HAP-1 (cell line): ENCODE data around the gene ARFGEF3.

Experiments
- DNase-seq, 2 experiments: peaks; one replicate each; pipeline ENCODE4 v3.0.0-alpha.2; 2016 to 2020; ENCODE audit warnings: low spot score in 2 of 2
- H3K27me3 ChIP-seq: fragments of 250-450 bp; sonication (Bioruptor Pico); 2 replicates; pipeline ENCODE4 v1.5.1; 2020; ENCODE audit warnings: low read depth, mild to moderate bottlenecking, moderate library complexity
- H3K36me3 ChIP-seq: fragments of 250-450 bp; sonication (Bioruptor Pico); replicated peaks from 2 replicates; pipeline ENCODE4 v1.5.1; 2020; ENCODE audit warnings: mild to moderate bottlenecking
- H3K4me1 ChIP-seq: fragments of 250-450 bp; sonication (Bioruptor Pico); 2 replicates; pipeline ENCODE4 v1.5.1; 2020; ENCODE audit warnings: mild to moderate bottlenecking
- H3K4me3 ChIP-seq: fragments of 250-450 bp; sonication (Bioruptor Pico); 2 replicates; pipeline ENCODE4 v1.5.1; 2020; ENCODE audit warnings: mild to moderate bottlenecking, moderate library complexity
- H3K9me3 ChIP-seq: fragments of 250-450 bp; sonication (Bioruptor Pico); 2 replicates; pipeline ENCODE4 v1.5.1; 2020; ENCODE audit warnings: mild to moderate bottlenecking, moderate library complexity
- in situ Hi-C: fragments of 300-500 bp; cut with MboI; formaldehyde crosslinking; loops from 3 replicates; pipeline ENCODE4 v1.14.3; 2020; ENCODE audit warnings: low sequenced_read_pairs, inconsistent platforms, mixed read lengths

Gene ARFGEF3

DNA sequence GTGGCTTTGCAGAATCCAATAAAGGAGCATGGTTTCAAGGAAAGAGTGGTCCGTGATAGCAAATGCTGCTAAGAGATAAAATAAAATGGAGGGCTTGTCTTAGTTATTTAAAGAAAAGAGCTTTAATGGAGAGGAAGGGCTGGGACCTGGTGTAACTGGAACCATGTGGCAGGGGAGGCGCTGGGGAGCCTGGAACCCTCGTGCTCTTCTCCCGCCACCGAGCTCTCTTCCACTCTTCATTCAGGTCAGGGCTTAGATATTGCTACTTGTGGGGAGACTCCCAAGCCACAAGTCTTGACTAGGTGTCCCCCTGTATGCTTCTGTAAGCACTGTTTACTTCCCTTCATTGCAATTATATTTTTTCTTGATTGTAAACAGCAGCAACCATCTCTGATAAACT lies 15.2 kb upstream of the ARFGEF3 start:
- no peak overlapping the region for H3K4me3 ChIP-seq
- 0 out of 2 replicates have a peak, but pooled peaks cover 3% of the 10 kb centered on the region for H3K27me3 ChIP-seq
- no peaks in the 10 kb centered on the region for H3K4me1 ChIP-seq
- no peaks in the 10 kb centered on the region for H3K36me3 ChIP-seq
- DNase-seq = no peak
- no peaks in the 10 kb centered on the region for H3K9me3 ChIP-seq
- in situ Hi-C loops = no loop called here

GRCh38 chr6:138155443-138155842 lies 6.3 kb upstream of the ARFGEF3 start:
- Histone ChIP-seq H3K36me3 (no peaks in the 10 kb centered on the region), H3K4me3 (no peak overlapping the region), H3K4me1 (no peaks in the 10 kb centered on the region), H3K9me3 (peaks cover 3% of the 10 kb centered on the region; the same call in 1 of the 2 replicates), H3K27me3 (peaks cover 35% of the 10 kb centered on the region)
- in situ Hi-C loops = no loop called here
- no peak for DNase-seq

GRCh38 chr6:138157986-138158638 lies 3.6 kb upstream of the ARFGEF3 start:
- H3K27me3 ChIP-seq = peaks cover 42% of the 10 kb centered on the region
- H3K4me1 ChIP-seq = peaks cover 8% of the 10 kb centered on the region
- in situ Hi-C loops = no loop called here
- peaks cover 2% of the 10 kb centered on the region; the same call in 1 of the 2 replicates for H3K9me3 ChIP-seq
- H3K4me3 ChIP-seq = no peak overlapping the region
- H3K36me3 ChIP-seq = no peaks in the 10 kb centered on the region
- DNase-seq = no peak

DNA sequence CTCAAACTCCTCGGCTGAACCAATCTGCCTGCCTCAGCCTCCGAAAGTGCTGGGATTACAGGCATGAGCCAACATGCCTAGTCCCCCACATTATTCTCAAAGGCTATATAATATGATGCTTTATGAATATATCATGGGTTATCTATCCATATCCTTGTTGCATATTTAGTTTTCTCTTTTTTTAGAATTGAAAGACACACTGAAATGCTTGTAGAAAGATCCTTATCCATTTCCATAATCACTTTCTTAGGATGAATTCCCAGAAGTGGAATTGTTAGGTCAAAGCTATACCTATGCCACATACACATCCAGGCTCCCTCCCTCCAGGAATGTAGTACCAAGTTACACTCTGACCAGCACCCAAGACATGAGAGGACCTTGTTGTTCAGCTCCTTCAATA lies 2.5 kb upstream of the ARFGEF3 start:
- in situ Hi-C loops = no loop called here
- H3K36me3 ChIP-seq = no peaks in the 10 kb centered on the region
- H3K27me3 ChIP-seq = peaks cover 42% of the 10 kb centered on the region
- DNase-seq = no peak
- no peaks in the 10 kb centered on the region for H3K9me3 ChIP-seq
- H3K4me1 ChIP-seq = peaks cover 13% of the 10 kb centered on the region
- no peak overlapping the region for H3K4me3 ChIP-seq

DNA sequence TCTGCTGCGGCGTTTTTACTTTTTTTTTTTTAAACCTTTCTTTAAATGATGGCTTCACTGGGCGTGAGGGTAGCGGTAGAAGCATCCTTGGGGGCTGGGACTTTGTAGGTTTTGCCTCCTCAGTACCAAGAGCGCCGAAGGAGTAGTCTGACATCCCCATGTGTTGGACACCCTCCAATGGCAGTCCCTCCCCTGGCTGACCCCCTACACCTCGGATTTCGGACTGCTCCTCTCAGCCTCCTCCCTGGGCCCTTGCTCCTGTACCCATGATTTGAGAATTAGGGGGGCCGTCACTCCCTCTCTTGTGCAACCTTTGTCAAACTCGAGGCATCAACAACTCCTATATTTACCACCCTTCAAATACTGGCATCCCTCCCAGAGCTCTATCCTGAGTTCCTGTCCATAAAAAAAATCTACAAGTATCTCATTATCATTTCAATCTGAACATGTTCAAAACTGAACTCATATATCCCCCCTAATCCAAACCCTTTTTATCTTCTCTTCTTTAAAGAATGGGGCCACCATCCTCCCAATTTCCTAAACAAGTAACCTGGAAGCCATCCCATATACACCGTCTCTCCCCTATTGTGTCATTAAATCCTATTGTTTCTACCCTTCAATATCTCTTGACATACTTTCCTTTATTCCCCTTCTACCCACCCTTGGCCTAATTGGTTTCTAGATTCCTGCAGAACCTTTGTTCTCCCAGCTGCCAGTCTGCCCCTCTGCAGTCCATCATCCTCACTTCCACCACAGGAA lies 1.2 kb upstream of the ARFGEF3 start:
- H3K27me3 ChIP-seq = peaks cover 37% of the 10 kb centered on the region
- no peaks in the 10 kb centered on the region for H3K36me3 ChIP-seq
- H3K9me3 ChIP-seq = no peaks in the 10 kb centered on the region
- DNase-seq = no peak
- in situ Hi-C loops = no loop called here
- peaks cover 13% of the 10 kb centered on the region for H3K4me1 ChIP-seq
- no peak overlapping the region; the same call in 1 of the 2 replicates for H3K4me3 ChIP-seq

- no peaks in the 10 kb centered on the region for H3K36me3 ChIP-seq
- no peaks in the 10 kb centered on the region for H3K9me3 ChIP-seq
- in situ Hi-C loops = no loop called here
- DNase-seq = no peak
- H3K27me3 ChIP-seq = peaks cover 37% of the 10 kb centered on the region
- peaks cover 13% of the 10 kb centered on the region for H3K4me1 ChIP-seq
- H3K4me3 ChIP-seq = peak overlapping the region; percentile 49
Measured at GRCh38 chr6:138161088-138161337, 726 bp upstream of the ARFGEF3 start.

DNA sequence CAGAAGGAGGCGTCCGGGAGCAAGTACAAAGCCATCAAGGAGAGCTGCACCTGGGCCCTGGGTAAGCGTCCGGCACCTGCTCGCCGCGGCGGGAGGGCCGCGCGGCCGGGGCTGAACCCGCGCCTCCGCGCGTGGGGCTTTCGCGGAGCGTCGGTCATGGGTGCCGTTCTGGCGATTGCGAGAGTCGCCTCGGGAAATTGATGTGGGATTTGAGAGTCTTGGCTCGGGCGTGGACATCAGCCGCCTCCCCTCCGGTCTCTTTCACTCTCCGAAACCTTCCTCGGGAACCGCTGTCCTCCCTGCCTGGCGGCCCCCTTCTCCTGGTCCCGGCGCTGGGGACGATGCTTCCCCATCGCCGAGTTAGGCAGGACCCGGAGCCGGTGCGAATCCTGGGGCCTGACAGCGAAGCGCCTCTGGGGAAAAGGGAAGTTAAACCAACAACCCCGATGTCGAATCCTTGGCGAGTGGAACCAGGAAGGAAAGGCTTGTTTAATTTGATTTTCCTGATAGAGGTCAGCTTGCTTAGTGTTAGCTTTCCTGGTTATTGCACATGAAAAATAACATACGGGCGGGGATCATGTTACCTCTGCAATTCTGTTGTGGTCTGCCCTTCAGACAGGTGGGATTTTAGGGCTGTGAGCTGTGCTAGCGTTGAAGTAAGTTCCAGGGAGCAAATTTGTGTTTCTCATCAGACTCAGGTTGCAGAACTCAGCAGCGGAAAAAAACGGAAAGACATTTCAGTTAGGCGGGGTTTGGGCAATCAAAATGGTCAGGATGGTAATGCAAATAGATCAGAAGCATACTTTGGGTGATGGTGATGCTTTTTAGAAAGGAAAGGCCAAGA lies 594 bp downstream of the ARFGEF3 start:
- peaks cover 25% of the 10 kb centered on the region for H3K27me3 ChIP-seq
- H3K9me3 ChIP-seq = no peaks in the 10 kb centered on the region
- peaks cover 13% of the 10 kb centered on the region for H3K4me1 ChIP-seq
- H3K36me3 ChIP-seq = no peaks in the 10 kb centered on the region
- H3K4me3 ChIP-seq = peak overlapping the region; percentile 49
- in situ Hi-C loops = no loop called here
- peak in 1 of 2 experiments; percentile 45 for DNase-seq

DNA sequence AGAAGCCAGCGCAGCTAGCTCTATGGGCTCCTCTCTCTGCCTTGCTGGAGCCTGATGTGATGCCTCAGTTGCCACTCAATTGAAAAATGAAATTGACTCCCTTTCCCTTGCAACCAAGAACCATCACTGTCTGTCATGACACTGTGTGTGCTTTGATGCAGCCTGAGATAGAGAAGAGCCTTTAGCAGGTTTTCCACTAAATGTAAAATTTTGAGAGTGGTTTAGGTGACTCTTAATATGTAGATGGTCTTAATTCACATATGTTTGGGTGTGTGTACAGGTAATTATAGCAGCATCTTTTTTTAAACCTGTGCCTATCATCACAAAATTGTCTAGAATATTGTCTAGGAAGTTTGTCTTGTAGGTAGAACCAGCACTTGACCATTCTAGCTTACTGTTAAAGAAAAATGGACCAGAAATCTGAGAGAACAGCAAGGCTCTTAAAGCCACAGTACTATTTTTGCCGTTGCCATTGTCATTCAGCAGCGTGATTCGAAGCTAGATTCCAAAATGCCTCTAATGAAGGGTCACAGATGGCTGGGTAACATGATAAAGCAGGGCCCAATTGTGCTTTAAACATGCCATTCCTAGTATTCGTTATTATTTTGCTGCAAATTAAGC lies 1.3 kb downstream of the ARFGEF3 start:
- Histone ChIP-seq H3K36me3 (no peaks in the 10 kb centered on the region), H3K27me3 (peaks cover 18% of the 10 kb centered on the region; the same call in 1 of the 2 replicates), H3K4me3 (peak overlapping the region; percentile 49), H3K4me1 (peaks cover 13% of the 10 kb centered on the region), H3K9me3 (no peaks in the 10 kb centered on the region)
- no peak for DNase-seq
- in situ Hi-C loops = no loop called here

DNA sequence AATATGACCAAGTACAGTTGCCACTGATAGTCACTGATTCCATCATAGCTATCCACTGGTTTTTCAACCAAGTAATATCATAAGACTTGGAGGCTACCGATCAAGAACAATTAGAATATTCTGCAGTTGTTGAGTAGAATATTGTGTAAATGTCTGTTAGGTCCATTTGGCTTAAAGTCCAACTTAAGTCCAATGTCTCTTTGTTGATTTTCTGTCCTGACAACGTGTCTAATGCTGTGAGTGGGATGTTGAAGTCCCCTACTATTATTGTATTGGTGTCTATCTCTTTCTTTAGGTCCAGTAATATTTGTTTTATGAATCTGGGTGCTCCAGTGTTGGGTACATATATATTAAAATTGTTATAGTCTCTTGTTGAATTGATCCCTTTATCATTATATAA lies 13.9 kb downstream of the ARFGEF3 start:
- no peak for DNase-seq
- no peak overlapping the region for H3K4me3 ChIP-seq
- H3K27me3 ChIP-seq = no peaks in the 10 kb centered on the region
- 0 out of 2 replicates have a peak, but pooled peaks cover 3% of the 10 kb centered on the region for H3K4me1 ChIP-seq
- H3K9me3 ChIP-seq = peaks cover 14% of the 10 kb centered on the region
- no peaks in the 10 kb centered on the region for H3K36me3 ChIP-seq
- in situ Hi-C loops = no loop called here

GRCh38 chr6:138176652-138177232 lies 15.0 kb downstream of the ARFGEF3 start:
- H3K27me3 ChIP-seq = no peaks in the 10 kb centered on the region
- H3K4me3 ChIP-seq = no peak overlapping the region
- no peak for DNase-seq
- peaks cover 14% of the 10 kb centered on the region for H3K9me3 ChIP-seq
- H3K4me1 ChIP-seq = 0 out of 2 replicates have a peak, but pooled peaks cover 3% of the 10 kb centered on the region
- in situ Hi-C loops = no loop called here
- no peaks in the 10 kb centered on the region for H3K36me3 ChIP-seq

DNA sequence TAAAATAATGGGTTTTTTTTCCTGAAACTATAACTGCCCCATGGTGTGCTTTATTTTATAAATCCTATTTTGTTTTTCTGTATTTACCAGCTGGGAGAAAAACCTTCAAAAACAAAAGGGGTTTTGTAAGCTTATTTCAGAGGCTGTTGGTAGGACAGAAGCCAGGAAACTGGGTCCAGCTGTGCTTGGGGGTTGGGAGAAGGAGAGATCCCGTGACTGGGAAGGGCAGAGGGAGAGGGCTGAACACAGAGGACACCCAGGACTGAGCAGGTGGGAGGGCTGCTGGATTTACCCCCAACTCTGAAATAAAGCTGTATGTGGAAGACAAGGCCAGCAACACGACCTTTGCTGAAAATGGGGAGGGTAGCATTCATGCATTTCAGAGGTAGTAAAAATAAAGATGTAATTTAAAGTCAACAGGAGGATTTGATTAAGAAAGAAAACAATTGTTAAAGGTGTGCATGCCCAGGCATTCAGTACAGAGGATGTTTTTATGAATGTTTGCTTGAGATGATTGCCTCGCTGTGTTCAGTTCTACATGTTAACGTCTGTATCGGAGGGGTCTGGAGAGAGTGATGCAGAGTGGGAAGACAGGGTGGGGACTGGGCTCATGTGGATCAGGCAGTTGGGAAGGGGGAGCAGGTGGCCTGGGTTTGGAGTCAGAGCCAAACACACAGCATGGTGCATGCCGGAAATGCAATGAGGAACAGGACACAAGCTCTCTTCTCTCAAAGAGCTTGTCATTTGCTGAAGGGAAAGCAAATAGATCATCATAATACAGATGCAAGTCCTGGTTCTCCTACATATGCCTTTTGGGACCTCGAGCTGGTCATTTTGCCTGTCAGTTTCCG lies 21.4 kb downstream of the ARFGEF3 start:
- no peaks in the 10 kb centered on the region; the same call in 1 of the 2 replicates for H3K9me3 ChIP-seq
- H3K27me3 ChIP-seq = no peaks in the 10 kb centered on the region
- no peaks in the 10 kb centered on the region for H3K36me3 ChIP-seq
- no peaks in the 10 kb centered on the region for H3K4me1 ChIP-seq
- DNase-seq = no peak
- no peak overlapping the region for H3K4me3 ChIP-seq
- in situ Hi-C loops = no loop called here

DNA sequence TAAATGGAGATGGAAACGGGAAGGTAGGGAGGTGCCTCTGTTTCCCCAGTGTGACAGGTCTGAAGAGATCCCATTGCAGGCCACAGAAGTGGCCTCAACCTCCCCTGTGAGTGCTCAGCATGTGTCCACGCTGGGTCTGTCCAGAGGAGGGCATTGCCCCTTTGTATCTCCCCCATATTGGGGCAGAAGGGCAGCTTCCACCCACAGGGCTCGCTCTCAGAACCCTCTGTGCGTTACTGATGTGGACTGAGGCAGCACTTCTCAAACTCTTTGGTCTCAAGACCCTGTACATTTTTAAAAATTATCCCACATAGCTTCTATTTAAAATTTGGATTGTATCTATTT lies 22.0 kb downstream of the ARFGEF3 start:
- H3K4me3 ChIP-seq = no peak overlapping the region
- DNase-seq = no peak
- in situ Hi-C loops = no loop called here
- no peaks in the 10 kb centered on the region for H3K27me3 ChIP-seq
- H3K4me1 ChIP-seq = no peaks in the 10 kb centered on the region
- no peaks in the 10 kb centered on the region for H3K36me3 ChIP-seq
- no peaks in the 10 kb centered on the region; the same call in 1 of the 2 replicates for H3K9me3 ChIP-seq

DNA sequence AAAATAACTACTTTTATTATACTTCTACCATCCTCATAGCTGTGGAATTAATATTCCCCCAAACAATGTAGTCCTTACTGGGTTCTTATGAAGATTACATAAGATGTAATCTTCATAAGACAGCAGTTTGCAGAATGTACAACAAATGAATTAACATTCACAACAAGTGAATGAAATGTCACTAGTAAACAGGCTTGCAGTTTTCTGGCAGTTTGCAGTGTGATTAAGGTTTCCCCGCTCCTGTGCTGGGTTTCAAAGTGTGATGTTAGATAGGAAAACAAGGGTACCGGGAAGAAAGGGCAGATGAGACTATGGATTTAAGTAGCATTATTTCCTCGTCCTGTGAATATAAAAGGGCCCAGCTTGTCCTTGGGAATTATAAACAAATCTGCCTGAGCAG lies 22.5 kb downstream of the ARFGEF3 start:
- Histone ChIP-seq H3K27me3 (no peaks in the 10 kb centered on the region), H3K4me1 (no peaks in the 10 kb centered on the region), H3K4me3 (no peak overlapping the region), H3K36me3 (no peaks in the 10 kb centered on the region), H3K9me3 (no peaks in the 10 kb centered on the region; the same call in 1 of the 2 replicates)
- in situ Hi-C loops = no loop called here
- DNase-seq = no peak
